GM12801 (cell line): Measurements from ENCODE around the gene TGFBI.

Experiments used
- CTCF ChIP-seq: IDR thresholded peaks from one replicate; pipeline ENCODE4 v1.5.1; 2011; ENCODE audit warnings: control low read depth; ENCODE audit not compliant: insufficient read length; ENCODE audit errors: extremely low read depth

Gene TGFBI

GRCh38 chr5:136020001-136020382 lies 8.8 kb upstream of the TGFBI start:
- no peak for TF ChIP-seq CTCF

- no peak for TF ChIP-seq CTCF
These were observed 8.3 kb upstream of the TGFBI start for GRCh38 chr5:136020383-136021015.

- no peak for TF ChIP-seq CTCF
These were observed 7.8 kb upstream of the TGFBI start for GRCh38 chr5:136021016-136021405.

- TF ChIP-seq CTCF: no peak
These were observed 5.8 kb upstream of the TGFBI start for GRCh38 chr5:136022965-136023364.

GRCh38 chr5:136023958-136024541 lies 4.7 kb upstream of the TGFBI start:
- TF ChIP-seq CTCF: no peak

- TF ChIP-seq CTCF: no peak
These were observed 2.9 kb upstream of the TGFBI start for GRCh38 chr5:136025900-136026299.

GRCh38 chr5:136026636-136027035 lies 2.2 kb upstream of the TGFBI start:
- no peak for TF ChIP-seq CTCF
